GM23338 (cell line): ENCODE data around the gene SLC35G2. TPM values are rescaled to one million over a fixed set of nuclear protein-coding genes. Genes with fewer than 3 reads are reported as not detected.

ENCODE experiments used
- ATAC-seq: fragments of 200-7000 bp; cut with Tn5 transposase; 3 replicates; pipeline ENCODE4 v1.9.1; 2020
- DNase-seq: peaks from one replicate; pipeline ENCODE4 v3.0.0-alpha.2; 2015; ENCODE audit warnings: low spot score
- H2AFZ ChIP-seq: fragments of 200-600 bp; sonication (generic); 2 replicates; pipeline ENCODE4 v1.8.0; 2016; ENCODE audit warnings: antibody characterized with exemption, mild to moderate bottlenecking, moderate library complexity
- H3F3A ChIP-seq: fragments of 200-600 bp; sonication (generic); replicated peaks from 2 replicates; pipeline ENCODE4 v1.8.0; 2017; ENCODE audit warnings: antibody characterized with exemption, mixed run types, low read depth
- H3K27ac ChIP-seq: fragments of 200-600 bp; sonication (generic); 2 replicates; pipeline ENCODE4 v1.6.1; 2016; ENCODE audit warnings: low read depth
- H3K27me3 ChIP-seq: fragments of 200-600 bp; sonication (generic); 2 replicates; pipeline ENCODE4 v1.8.0; 2016; ENCODE audit warnings: mild to moderate bottlenecking, mixed run types, moderate library complexity; ENCODE audit not compliant: insufficient read depth
- H3K36me3 ChIP-seq: fragments of 200-600 bp; sonication (generic); 2 replicates; pipeline ENCODE4 v1.8.0; 2016; ENCODE audit warnings: mild to moderate bottlenecking; ENCODE audit not compliant: insufficient read depth
- H3K4me1 ChIP-seq: fragments of 200-600 bp; sonication (generic); 2 replicates; pipeline ENCODE4 v1.8.0; 2016; ENCODE audit warnings: mild to moderate bottlenecking, moderate library complexity; ENCODE audit not compliant: insufficient read depth
- H3K4me2 ChIP-seq: fragments of 200-600 bp; sonication (generic); 2 replicates; pipeline ENCODE4 v1.7.1; 2017; ENCODE audit warnings: mixed run types
- H3K4me3 ChIP-seq: fragments of 200-600 bp; sonication (generic); 2 replicates; pipeline ENCODE4 v1.6.1; 2016; ENCODE audit warnings: mixed run types
- H3K79me2 ChIP-seq: fragments of 200-600 bp; sonication (generic); replicated peaks from 2 replicates; pipeline ENCODE4 v1.8.0; 2017; ENCODE audit warnings: mild to moderate bottlenecking; ENCODE audit not compliant: insufficient read depth
- H3K9me2 ChIP-seq: fragments of 200-600 bp; sonication (generic); 2 replicates; pipeline ENCODE4 v1.8.0; 2017; ENCODE audit not compliant: insufficient read depth
- H4K20me1 ChIP-seq: fragments of 200-600 bp; sonication (generic); replicated peaks from 2 replicates; pipeline ENCODE4 v1.8.0; 2017; ENCODE audit warnings: mild to moderate bottlenecking; ENCODE audit not compliant: insufficient read depth
- H3K27ac Mint-ChIP-seq: 2 replicates; pipeline ENCODE4 v1.8.0; 2020; ENCODE audit warnings: inconsistent platforms, mild to moderate bottlenecking, moderate library complexity, mixed read lengths
- H3K27me3 Mint-ChIP-seq: 3 replicates; pipeline ENCODE4 v1.8.0; 2022; ENCODE audit warnings: low read depth, mild to moderate bottlenecking, moderate library complexity, mixed read lengths, inconsistent platforms; ENCODE audit not compliant: insufficient read depth, poor library complexity
- H3K36me3 Mint-ChIP-seq: 3 replicates; pipeline ENCODE4 v1.8.0; 2021; ENCODE audit warnings: low read depth, mild to moderate bottlenecking, inconsistent platforms, moderate library complexity, mixed read lengths
- H3K4me1 Mint-ChIP-seq: 3 replicates; pipeline ENCODE4 v1.8.0; 2020; ENCODE audit warnings: mild to moderate bottlenecking, inconsistent platforms, mixed read lengths
- H3K4me3 Mint-ChIP-seq: 3 replicates; pipeline ENCODE4 v1.8.0; 2021; ENCODE audit warnings: moderate library complexity, mild to moderate bottlenecking, inconsistent platforms, mixed read lengths
- H3K9me3 Mint-ChIP-seq: 3 replicates; pipeline ENCODE4 v1.8.0; 2020; ENCODE audit warnings: moderate library complexity, mild to moderate bottlenecking, inconsistent platforms, mixed read lengths
- CTCF ChIP-seq, 2 experiments: fragments of 200-600 bp in 1 of 2; sonication (generic) in 1 of 2; conservative IDR thresholded peaks; 2 replicates each; pipeline versions ENCODE4 v1.5.1 to v1.6.1; 2016 to 2017; ENCODE audit warnings: antibody characterized with exemption in 2 of 2, low read depth in 2 of 2, mild to moderate bottlenecking in 2 of 2, moderate library complexity in 1 of 2
- ETS1 ChIP-seq: IDR thresholded peaks from 2 replicates; pipeline ENCODE4 v1.6.1; 2016; ENCODE audit warnings: antibody characterized with exemption
- EZH2 ChIP-seq: fragments of 200-600 bp; sonication (generic); IDR thresholded peaks from one replicate; pipeline ENCODE4 v1.8.0; 2017; ENCODE audit warnings: antibody characterized with exemption, mild to moderate bottlenecking, low read depth; ENCODE audit not compliant: unreplicated experiment
- EZH2phosphoT487 ChIP-seq: fragments of 200-600 bp; sonication (generic); IDR thresholded peaks from one replicate; pipeline ENCODE4 v1.8.1; 2018; ENCODE audit warnings: antibody characterized with exemption; ENCODE audit not compliant: unreplicated experiment
- JUNB ChIP-seq: IDR thresholded peaks from one replicate; pipeline ENCODE4 v1.6.1; 2016; ENCODE audit warnings: antibody characterized with exemption; ENCODE audit not compliant: unreplicated experiment
- POLR2AphosphoS5 ChIP-seq: IDR thresholded peaks from 2 replicates; pipeline ENCODE4 v1.6.1; 2016; ENCODE audit warnings: antibody characterized with exemption, low read depth
- REST ChIP-seq: IDR thresholded peaks from one replicate; pipeline ENCODE4 v1.6.1; 2018; ENCODE audit warnings: antibody characterized with exemption; ENCODE audit not compliant: unreplicated experiment
- STAT1 ChIP-seq: IDR thresholded peaks from one replicate; pipeline ENCODE4 v1.6.1; 2016; ENCODE audit warnings: antibody characterized with exemption; ENCODE audit not compliant: unreplicated experiment
- ZNF114 ChIP-seq: fragments of 250-450 bp; sonication (Bioruptor Pico); IDR thresholded peaks from 2 replicates; pipeline ENCODE4 v1.5.0; 2020; ENCODE audit warnings: mild to moderate bottlenecking, moderate library complexity
- ZNF331 ChIP-seq: fragments of 250-450 bp; sonication (Bioruptor Pico); IDR thresholded peaks from 2 replicates; pipeline ENCODE4 v1.5.0; 2020; ENCODE audit warnings: low read depth, mild to moderate bottlenecking, moderate library complexity
- polyA plus RNA-seq: library from polyadenylated mRNA; unstranded; fragments of >200 nt; fragmentation: Nextera tagmentation; extraction: Ambion mirVana; gene quantifications from 2 replicates; pipeline ENCODE4 v1.2.1, GENCODE V29; 2016
- total RNA-seq: library from RNA; depleted of rRNA; stranded (reverse); fragments of >200 nt; shearing (Covaris generic); gene quantifications from 2 replicates; pipeline ENCODE4 v1.2.3, GENCODE V29; 2014

SLC35G2 gene
- total and polyA plus RNA-seq, 2 experiments from 2014 or later: 6.8 to 8.8 TPM

GRCh38 chr3:136844724-136845123, 25.8 kb downstream of the SLC35G2 start (continued):
- TF ChIP-seq ETS1 (no peak), EZH2 (no peak), ZNF114 (no peak), JUNB (no peak), CTCF (conservative IDR thresholded peaks at IDR 0.05; ENCODE audit: low read depth in 2 of 2) (no peak), STAT1 (no peak)

GRCh38 chr3:136852180-136852579, 33.3 kb downstream of the SLC35G2 start:
- peaks cover 33% of the 10 kb centered on the region for H4K20me1 ChIP-seq
- Mint-ChIP-seq H3K9me3 (no peaks in the 10 kb centered on the region), H3K4me1 (peaks cover 13% of the 10 kb centered on the region; the same call in 2 of the 3 replicates), H3K4me3 (no peak overlapping the region), H3K27me3 (no peaks in the 10 kb centered on the region), H3K27ac (no peak overlapping the region; the same call in 1 of the 2 replicates), H3K36me3 (peaks cover 21% of the 10 kb centered on the region)
- H3K4me2 ChIP-seq: no peak overlapping the region
- H3F3A ChIP-seq: no peaks in the 10 kb centered on the region
- no peak overlapping the region for H2AFZ ChIP-seq
- DNase-seq (no peak), ATAC-seq (no peak)
- H3K9me2 ChIP-seq: no peaks in the 10 kb centered on the region
- H3K4me3 ChIP-seq: no peak overlapping the region
- no peaks in the 10 kb centered on the region for H3K27me3 ChIP-seq
- H3K4me1 ChIP-seq: peaks cover 12% of the 10 kb centered on the region
- no peak overlapping the region for H3K27ac ChIP-seq
- no peaks in the 10 kb centered on the region for H3K36me3 ChIP-seq
- H3K79me2 ChIP-seq: peaks cover 61% of the 10 kb centered on the region
- no peak for TF ChIP-seq EZH2phosphoT487
- TF ChIP-seq REST: no peak
- TF ChIP-seq ZNF114: no peak
- TF ChIP-seq POLR2AphosphoS5: no peak
- TF ChIP-seq ETS1: no peak
- TF ChIP-seq EZH2: no peak
- no peak for TF ChIP-seq ZNF331
